GM23338 (cell line): Measurements from ENCODE around the gene CLRN2.

ENCODE experiments used
- CREB1 ChIP-seq: fragments of 250-450 bp; sonication (Bioruptor Pico); IDR thresholded peaks from 2 replicates; pipeline ENCODE4 v1.5.0; 2020; ENCODE audit warnings: low read depth, mild to moderate bottlenecking, moderate library complexity
- EZH2 ChIP-seq: fragments of 200-600 bp; sonication (generic); IDR thresholded peaks from one replicate; pipeline ENCODE4 v1.8.0; 2017; ENCODE audit warnings: antibody characterized with exemption, mild to moderate bottlenecking, low read depth; ENCODE audit not compliant: unreplicated experiment
- EZH2phosphoT487 ChIP-seq: fragments of 200-600 bp; sonication (generic); IDR thresholded peaks from one replicate; pipeline ENCODE4 v1.8.1; 2018; ENCODE audit warnings: antibody characterized with exemption; ENCODE audit not compliant: unreplicated experiment
- JUNB ChIP-seq: IDR thresholded peaks from one replicate; pipeline ENCODE4 v1.6.1; 2016; ENCODE audit warnings: antibody characterized with exemption; ENCODE audit not compliant: unreplicated experiment
- POLR2AphosphoS5 ChIP-seq: IDR thresholded peaks from 2 replicates; pipeline ENCODE4 v1.6.1; 2016; ENCODE audit warnings: antibody characterized with exemption, low read depth
- TF ChIP-seq, protein P1 (sequence below), 2 experiments: fragments of 200-600 bp in 1 of 2; sonication (generic) in 1 of 2; conservative IDR thresholded peaks; 2 replicates each; pipeline versions ENCODE4 v1.5.1 to v1.6.1; 2016 to 2017; ENCODE audit warnings: antibody characterized with exemption in 2 of 2, low read depth in 2 of 2, mild to moderate bottlenecking in 2 of 2, moderate library complexity in 1 of 2

DNA sequence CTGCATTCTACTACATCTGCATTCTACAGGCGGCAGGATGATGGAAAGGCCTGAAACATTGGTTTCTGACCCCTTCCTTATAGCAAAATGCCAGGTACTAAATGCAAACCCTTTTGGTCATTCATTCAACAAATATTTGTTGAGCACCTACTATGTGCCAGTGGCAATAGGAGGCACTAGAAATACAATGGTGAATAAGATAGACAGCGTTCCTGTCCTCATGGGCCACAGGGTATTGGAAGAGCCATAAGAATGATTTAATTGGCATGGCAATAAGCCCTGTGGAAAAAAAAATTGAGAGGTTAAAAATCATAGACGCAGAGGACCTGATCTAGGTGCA, 44.7 kb downstream of the CLRN2 start:
- TF ChIP-seq, protein P1, sequence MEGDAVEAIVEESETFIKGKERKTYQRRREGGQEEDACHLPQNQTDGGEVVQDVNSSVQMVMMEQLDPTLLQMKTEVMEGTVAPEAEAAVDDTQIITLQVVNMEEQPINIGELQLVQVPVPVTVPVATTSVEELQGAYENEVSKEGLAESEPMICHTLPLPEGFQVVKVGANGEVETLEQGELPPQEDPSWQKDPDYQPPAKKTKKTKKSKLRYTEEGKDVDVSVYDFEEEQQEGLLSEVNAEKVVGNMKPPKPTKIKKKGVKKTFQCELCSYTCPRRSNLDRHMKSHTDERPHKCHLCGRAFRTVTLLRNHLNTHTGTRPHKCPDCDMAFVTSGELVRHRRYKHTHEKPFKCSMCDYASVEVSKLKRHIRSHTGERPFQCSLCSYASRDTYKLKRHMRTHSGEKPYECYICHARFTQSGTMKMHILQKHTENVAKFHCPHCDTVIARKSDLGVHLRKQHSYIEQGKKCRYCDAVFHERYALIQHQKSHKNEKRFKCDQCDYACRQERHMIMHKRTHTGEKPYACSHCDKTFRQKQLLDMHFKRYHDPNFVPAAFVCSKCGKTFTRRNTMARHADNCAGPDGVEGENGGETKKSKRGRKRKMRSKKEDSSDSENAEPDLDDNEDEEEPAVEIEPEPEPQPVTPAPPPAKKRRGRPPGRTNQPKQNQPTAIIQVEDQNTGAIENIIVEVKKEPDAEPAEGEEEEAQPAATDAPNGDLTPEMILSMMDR (conservative IDR thresholded peaks at IDR 0.05; ENCODE audit: low read depth in 2 of 2), result no peak
- TF ChIP-seq POLR2AphosphoS5 (no peak), EZH2 (no peak), EZH2phosphoT487 (no peak), CREB1 (CRISPR knock-in tag) (no peak), JUNB (no peak)
